HG02678 (cell line): Measurements from ENCODE around the gene ISOC1.
A peak's percentile ranks its signal among the peaks of the same experiment; 100 is the strongest.

Experiments
- ATAC-seq: cut with Tn5 transposase; IDR thresholded peaks from one replicate; pipeline ENCODE4 v1.9.1; 2021; ENCODE audit warnings: mild to moderate bottlenecking, moderate library complexity; ENCODE audit not compliant: unreplicated experiment

The ISOC1 gene

GRCh38 chr5:129094924-129095899 is 663 bp downstream of the ISOC1 start:
- ATAC-seq = peak; percentile 46

- ATAC-seq = no peak
Observed at GRCh38 chr5:129096382-129096991, 1.9 kb downstream of the ISOC1 start.

GRCh38 chr5:129097498-129098296 is 3.1 kb downstream of the ISOC1 start:
- no peak for ATAC-seq

- no peak for ATAC-seq
Observed at GRCh38 chr5:129098488-129099183, 4.1 kb downstream of the ISOC1 start.

- no peak for ATAC-seq
Observed at GRCh38 chr5:129099184-129099569, 4.6 kb downstream of the ISOC1 start.

GRCh38 chr5:129101794-129102193 is 7.2 kb downstream of the ISOC1 start:
- no peak for ATAC-seq

- no peak for ATAC-seq
Observed at GRCh38 chr5:129103397-129103796, 8.8 kb downstream of the ISOC1 start.

GRCh38 chr5:129104915-129105455 is 10.4 kb downstream of the ISOC1 start:
- no peak for ATAC-seq

GRCh38 chr5:129107637-129108036 is 13.1 kb downstream of the ISOC1 start:
- no peak for ATAC-seq

- no peak for ATAC-seq
Observed at GRCh38 chr5:129110742-129111141, 16.2 kb downstream of the ISOC1 start.

- no peak for ATAC-seq
Observed at GRCh38 chr5:129111351-129111750, 16.8 kb downstream of the ISOC1 start.

GRCh38 chr5:129112295-129112694 is 17.7 kb downstream of the ISOC1 start:
- ATAC-seq = no peak

GRCh38 chr5:129113867-129114266 is 19.3 kb downstream of the ISOC1 start:
- ATAC-seq = no peak

GRCh38 chr5:129114539-129115193 is 20.1 kb downstream of the ISOC1 start:
- no peak for ATAC-seq

GRCh38 chr5:129115680-129116079 is 21.1 kb downstream of the ISOC1 start:
- no peak for ATAC-seq

GRCh38 chr5:129116797-129117196 is 22.2 kb downstream of the ISOC1 start:
- no peak for ATAC-seq

- no peak for ATAC-seq
Observed at GRCh38 chr5:129118405-129118804, 23.9 kb downstream of the ISOC1 start.

GRCh38 chr5:129118826-129119225 is 24.3 kb downstream of the ISOC1 start:
- ATAC-seq = no peak

- peak; percentile 66 for ATAC-seq
Observed at GRCh38 chr5:129120158-129120581, 25.6 kb downstream of the ISOC1 start.

- no peak for ATAC-seq
Observed at GRCh38 chr5:129122560-129122959, 28.0 kb downstream of the ISOC1 start.
